CD4-positive, alpha-beta T cell treated with Interleukin-6 for 4 hours (primary cell): ENCODE data around the gene IST1.
"Not testable (repeated sequence)": the region's sequence is repeated elsewhere in the genome, so short reads cannot be mapped to it uniquely, and the experiment has no call there.

Source experiments
- DNase-seq: peaks from one replicate; pipeline ENCODE4 v3.0.0-alpha.2; 2020; ENCODE audit warnings: mixed read lengths

The IST1 gene

DNA sequence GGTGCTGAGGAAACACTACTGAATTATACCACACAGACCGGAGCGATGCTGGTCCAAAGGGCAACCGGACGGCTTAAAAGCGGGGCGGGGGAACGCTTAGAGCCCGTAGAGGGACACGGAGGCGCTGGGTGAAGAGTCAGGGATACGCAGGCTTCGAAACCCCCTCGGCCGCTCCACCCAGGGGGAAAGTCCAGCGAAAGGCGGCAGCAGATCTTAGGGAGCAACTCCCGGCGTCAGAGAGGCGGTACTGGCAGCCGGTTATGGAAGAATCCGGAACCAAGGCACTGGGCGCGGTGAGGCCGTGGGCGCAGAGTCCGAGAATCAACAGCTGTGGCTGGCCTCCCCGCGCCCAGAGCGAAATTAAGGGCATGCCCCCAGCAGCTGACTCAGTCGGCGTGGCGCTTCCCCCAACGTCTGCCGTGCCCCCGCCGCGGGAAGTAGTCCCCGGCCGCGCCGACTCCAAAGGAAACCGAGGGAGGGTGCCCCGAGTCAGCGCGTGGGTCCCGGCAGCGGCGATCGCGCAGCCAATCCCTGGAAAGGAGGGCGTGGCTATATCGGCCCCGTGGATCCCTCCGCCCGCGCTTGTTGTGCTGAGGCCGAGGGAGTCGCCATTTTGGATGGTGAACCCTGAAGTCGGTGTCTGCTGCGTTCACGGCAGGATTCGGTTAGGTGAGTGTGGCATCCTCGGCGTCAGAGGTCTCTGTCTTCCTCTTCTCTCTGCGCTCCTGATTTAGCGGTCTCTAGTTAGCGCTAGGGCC lies at the start of gene IST1:
TSS of gene IST1 (plus strand) at position 611 of the 758 bp plus-strand sequence. CDS start 20,110 bp downstream, outside the sequence.
- DNase-seq: peak; percentile 98

DNA sequence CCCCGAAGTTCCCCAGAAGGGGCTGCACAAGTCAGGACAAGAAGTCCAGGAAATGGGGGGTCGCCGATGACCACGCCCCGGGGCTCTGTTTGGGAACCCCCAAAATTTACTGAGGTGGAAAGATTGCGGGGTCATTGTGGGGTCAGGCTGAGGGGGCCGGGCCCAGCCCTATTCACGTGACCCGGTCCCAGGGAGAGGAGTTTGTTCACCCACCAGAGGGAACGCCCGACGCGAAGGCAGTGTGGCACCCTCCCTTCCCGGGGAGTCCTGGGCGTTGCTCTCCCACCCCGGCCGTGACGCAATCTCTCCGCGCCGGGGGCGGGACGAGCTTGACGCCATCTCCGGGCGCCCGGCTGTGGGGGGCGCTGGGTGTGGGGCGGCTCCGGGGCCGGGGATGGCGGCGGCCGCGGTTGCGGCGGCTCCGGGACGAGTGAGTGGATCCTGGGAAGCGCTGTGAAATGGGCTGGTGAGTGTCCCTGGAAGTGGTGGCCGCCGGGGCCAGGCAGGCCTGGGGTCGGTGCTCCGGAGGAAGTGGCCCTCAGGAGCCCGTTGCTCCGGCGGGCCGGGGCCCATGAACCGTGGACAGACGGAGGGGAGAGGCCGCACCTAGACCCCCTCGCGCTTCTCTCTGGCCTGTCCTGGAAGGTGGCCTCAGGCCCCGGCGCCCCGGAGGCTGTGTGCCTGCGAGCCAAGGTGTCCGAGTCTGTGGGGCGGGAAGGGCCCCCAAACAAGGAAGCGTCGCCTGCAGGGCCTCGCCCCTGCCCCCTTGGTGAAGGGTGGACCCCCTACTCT lies 49.5 kb upstream of the IST1 start, which contains the start of gene ATXN1L:
TSS of gene ATXN1L (plus strand) at position 338 of the 792 bp plus-strand sequence. CDS start 3,765 bp downstream, outside the sequence.
- DNase-seq: peak; percentile 90

DNA sequence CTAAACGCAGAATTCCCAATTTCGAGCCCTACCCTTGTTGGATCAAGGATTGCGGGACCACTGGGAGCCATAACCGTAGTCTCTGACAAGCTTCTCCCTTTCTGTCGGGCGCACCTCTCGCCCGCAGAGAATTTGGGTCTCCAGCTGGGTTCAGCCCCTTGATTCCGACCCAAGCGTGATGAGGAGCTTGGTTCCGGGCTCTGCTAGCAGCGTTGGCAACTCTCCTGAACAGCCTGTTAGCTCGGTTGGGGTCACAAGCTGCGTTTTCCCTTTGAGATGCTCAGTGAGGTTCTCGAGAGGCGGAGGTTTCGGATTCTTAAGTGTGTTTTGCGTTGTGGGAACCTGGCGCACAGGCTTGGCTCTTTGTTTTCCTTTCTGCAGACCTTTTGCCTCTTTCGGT lies 48.9 kb upstream of the IST1 start:
- peak; percentile 9 for DNase-seq

DNA sequence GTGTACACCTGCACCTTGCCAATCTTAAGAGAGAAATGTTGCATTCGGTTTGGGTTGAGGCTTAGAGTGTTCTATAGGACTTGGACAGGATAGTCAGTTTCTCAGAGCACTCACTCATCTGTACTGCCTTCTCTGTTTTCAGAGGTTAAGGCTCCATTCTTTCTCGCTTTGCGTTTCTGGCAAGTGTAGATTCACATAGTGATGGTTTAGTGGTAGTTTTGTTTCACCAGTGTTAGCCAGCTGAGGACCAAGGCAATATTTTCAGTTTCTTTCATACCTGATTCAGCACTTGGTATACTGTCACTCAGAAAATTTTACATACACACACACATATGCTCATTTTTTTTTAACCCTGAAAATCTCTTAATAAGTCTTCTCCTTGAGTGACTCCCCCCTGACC lies 48.2 kb upstream of the IST1 start:
- no peak for DNase-seq

DNA sequence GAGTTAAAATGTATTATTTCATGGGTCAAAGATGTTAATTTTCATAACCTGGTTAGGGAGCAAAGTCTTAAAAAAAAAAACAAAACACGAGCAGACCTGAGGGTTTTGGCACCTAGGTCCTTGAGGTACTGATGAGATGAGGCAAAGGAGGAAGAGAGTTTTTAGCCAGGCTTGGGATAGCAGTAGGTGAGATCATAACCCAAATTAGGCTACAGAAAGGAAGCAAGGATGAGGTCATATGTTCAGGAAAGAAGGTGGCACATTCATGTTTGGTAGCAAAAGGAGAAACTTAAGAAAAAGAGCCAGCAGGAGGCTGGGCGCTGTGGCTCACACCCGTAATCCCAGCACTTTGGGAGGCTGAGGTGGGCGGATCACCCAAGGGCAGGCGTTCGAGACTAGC lies 46.7 kb upstream of the IST1 start:
- no peak for DNase-seq

DNA sequence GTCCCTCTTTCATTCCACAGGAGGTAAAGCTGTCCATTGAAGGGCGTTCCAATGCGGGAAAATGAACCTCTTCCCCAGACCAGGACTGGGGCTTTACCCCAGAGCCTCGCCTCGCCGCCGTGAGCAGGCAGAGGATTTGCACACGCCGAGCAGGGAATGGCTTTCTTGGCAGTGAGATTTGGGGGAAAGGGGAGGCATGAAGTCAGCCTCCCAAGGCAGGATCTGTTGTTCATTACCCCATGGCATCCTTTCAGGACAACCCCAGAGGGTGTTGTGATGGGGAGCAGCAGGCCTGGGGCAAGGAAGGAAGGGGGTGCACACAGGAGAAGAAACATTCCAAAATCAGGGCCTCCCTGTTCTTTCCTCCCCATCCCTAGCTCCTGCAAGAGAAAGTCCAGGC lies 43.6 kb upstream of the IST1 start:
- DNase-seq: no peak

DNA sequence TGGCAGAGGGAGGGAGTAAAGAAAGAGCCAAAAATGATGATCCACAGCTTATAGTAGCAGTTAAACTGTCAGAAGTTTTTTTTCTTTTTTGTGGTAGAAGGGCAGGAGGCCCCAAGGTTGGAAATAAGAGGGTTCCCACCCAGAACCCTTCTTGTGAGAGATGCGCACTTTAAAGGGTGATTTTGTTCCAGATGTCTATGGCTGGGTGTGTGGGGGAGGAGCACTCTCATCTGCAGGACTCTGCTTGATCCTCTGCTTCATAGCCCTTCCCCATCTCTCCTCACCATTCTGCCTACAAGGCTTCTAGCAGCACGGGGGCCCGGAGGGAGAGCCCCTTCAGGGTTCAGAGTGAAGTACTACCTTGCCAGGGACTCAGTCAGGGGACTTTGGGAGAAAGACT lies 43.2 kb upstream of the IST1 start:
- DNase-seq: no peak

DNA sequence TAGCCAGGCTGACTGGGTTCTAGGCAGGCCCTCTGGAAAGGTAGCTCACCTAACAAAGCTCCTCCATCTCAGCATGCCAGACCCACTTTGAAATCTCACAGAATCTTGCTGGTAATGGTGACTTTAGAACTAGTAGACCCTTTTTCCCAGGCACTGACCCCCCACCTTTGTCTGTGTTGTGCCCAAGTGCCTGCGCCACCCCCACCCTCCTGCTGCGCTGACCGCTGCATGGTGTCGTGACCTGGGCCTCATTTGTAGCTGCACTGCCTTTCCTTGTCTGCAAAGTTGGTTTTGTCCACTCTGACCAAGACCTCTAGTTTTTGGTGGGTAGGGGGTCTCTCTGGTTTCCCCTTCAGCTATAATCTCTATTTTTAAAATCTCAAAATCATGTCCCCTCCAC lies 42.8 kb upstream of the IST1 start:
- DNase-seq: no peak

DNA sequence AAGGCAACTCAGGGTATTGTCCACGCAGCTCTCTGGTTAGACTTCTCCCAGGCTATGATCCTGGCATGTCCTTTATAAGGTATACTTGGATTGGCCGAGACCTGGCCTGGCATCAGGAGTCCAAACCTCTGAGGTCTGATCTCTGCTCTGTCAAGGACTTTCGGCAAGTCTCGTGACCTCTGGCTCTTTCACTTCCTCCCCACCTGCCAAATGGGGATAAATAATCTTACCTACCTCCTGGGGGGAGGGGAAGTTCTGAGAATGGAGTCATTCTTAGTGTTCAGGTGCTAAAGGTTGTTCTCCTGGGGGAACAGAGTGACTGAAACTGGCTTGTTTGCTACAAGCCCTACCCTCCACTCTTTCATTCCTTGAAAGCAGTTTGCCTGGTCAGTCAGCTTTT lies 41.9 kb upstream of the IST1 start:
- DNase-seq: no peak

DNA sequence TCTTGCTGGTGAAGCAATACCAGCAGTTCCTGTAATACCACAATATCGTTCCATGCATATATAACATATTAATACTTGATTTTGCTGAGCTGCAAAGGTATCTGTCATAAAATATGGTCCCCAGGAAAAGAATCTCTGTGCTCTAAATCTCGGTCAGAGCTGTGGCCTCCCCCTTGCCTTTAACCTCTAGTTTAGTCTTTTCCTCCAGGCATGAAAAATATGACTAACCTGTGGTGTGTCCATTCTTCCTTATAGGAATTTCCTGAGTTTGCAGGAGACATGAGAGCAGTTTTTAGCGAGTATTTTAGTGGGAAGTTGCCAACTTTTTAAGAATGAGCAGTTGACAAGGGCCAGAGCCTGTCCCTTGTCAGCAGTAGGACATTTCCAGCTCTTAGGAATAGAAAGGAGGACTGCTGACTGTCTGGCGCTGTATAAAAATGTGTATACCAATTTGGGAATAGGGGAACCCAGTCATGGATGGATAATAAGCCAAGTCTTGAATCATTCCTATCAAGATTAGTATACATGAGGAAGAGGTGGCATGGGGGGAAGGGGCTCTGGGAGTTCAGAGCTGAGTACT lies 40.9 kb upstream of the IST1 start:
- DNase-seq: no peak

DNA sequence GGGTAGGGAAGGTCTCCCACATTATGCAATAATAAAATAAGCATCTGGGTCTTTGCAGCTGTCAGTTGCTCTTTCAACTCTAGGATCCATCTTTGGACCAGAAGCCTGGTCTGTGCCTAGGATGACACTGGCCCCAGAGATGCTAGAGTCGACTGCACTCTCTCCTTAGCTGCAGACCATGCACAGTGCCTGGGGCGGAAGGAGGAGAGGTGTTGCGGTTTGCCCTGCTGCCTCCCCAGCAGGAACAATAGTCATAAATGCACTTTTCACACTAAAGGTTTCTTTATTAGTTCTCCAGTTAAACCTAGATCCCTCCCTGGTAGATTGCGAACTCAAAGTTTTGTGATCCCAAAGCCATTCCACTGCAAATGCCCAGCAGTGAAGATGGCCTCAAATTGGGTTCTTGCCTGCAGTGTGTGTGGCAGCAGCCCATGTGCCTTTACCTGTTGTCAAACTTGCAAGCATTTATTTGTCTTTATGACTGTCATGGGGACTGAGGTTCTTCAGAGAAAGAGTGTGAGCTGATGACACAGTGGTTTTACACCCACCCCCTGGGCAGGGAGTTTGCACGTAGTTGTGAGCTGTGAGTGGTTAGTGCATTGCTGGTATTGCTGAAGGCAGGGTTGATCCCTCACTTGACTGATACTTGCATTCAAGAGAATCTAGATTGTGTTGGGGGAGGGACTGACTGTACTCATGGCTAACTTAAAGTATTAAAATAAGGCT lies 39.2 kb upstream of the IST1 start:
- DNase-seq: peak; percentile 8

DNA sequence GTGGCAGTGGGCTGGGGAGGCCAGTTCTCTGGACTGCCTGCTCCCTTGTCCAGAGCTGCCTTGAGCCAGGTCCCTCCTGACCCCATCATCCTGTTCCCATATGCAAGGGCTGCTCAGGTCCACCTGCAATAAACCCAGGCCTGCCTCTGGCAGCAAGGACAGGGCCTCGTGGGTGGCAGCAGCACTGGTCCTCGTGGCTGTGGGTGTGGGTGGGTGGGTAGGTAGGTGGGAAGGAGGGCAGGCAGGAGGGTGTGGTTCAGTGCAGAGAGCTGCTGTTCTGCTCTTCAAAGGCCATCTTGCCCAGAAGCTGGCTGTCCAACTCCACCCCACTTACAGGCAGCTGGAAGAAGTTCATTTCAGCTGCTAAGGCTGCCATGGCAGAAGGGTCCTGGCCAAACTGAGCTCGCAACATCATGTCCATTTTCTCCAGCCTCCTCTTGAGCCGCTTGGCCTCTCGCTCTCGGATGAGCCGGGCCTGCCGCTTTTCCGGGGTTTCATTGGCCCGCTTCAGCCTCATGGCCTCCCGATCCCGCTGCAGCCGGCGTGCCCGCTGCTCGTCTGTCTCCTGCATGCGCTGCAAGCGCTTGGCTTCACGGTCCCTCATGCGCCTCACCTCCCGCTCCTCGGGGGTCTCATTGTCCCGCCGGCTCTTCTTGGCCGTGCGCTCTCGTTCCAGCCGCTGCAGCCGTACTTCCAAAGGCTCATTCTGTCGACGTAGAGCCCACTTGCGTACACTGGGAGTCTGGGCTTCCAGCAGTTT lies 35.4 kb upstream of the IST1 start:
- no peak for DNase-seq

DNA sequence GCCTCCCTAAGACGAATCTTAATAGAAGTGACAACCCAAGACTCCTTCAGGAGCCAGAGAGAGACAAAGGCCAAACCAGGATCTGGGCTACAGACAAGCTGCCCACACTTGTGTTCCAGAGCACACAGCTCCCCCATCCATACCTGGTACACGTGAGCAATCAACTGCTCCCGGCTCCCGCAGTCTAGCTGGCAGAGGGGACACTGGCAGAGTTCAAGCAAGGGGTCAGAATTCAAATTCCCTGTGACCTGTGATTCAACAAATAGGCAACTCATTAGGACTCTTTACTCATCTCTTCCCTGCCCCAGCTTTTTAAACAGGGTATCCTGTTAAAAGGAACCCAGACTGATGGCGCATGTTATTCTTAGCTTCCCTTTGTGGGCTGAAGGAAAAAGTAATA lies 31.3 kb upstream of the IST1 start:
- no peak for DNase-seq

DNA sequence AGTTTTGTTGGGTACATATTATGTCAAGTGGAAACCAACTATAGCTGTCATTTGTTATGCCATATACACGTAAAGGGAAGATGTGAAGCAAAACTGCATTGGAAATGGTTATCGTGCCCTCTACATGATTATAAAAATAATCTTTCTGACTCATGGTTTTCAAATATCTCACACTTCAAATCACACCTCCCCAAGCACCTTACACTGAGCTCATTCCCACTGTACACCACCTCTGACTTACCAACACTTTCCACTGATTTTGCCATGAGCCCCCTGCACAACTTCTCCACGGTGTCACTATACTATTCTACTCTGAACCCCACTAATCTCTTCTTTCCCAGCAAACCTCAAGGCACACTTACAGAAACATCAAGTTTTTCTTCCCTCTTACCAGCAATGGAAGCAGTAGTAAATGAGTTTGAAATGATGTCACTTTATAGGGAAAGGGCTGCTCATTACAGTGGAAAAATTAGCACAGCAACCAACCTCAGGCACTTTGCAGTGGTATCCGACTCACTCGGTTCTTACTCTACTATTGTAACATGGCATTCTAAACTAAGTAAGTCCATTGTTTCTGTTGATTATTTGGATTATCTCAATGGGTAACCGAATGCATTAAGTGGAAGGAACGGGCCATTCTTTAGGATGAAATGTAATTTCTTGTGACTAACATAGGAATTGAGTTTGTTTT lies 30.0 kb upstream of the IST1 start:
- DNase-seq: no peak

DNA sequence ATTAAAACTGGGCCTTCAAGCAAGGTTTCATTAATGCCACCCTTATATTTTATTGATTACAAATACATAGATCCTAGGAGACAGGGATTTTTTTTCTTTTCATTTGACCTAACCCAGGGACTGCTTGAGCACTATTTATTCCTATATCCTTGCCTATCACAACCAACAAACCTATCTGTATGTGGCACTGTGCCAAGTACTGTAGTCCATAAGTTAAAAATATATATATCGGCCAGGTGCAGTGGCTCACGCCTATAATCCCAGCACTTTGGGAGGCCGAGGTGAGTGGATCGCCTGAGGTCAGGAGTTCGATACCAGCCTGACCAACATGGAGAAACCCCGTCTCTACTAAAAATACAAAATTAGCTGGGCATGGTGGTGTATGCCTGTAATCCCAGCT lies 28.2 kb upstream of the IST1 start:
- not testable (repeated sequence) for DNase-seq

DNA sequence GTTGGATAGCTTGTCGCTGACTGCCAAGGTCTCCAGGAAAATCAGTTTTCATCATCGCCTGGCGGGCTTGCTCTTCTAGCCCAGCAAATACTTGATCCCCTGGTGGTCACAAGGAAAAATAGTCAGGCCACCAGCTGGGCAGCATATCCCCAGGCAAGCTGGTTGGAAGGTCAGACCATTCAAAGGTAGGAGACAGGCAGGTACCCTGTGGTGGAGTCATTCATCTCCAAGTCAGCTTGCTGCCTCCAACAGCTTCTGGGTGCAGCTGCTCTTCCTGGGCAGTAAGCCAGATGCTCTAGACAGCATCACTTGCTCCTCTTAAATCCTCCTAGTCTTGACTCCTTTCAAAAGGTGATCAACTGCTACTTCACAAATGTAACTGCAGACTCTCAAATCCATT lies 27.4 kb upstream of the IST1 start:
- no peak for DNase-seq

DNA sequence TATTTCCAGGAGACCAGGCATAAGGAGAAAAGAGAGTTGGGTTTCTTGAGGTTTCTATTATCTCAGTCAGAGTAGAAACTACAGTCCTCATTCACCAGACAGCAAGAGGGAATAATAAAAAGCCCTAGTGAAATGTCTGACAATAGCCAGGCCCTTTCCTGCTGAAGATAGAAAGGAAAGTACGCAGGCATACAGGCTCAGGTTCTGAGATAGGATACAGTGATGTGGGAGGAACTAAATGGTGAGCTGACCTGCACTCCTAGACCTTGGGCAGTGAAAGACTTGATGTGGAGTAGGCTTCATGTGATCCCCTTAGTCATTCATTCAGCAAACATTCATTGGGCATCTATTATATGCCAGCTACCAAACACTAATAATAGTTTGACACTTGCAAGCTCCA lies 26.2 kb upstream of the IST1 start:
- DNase-seq: no peak

DNA sequence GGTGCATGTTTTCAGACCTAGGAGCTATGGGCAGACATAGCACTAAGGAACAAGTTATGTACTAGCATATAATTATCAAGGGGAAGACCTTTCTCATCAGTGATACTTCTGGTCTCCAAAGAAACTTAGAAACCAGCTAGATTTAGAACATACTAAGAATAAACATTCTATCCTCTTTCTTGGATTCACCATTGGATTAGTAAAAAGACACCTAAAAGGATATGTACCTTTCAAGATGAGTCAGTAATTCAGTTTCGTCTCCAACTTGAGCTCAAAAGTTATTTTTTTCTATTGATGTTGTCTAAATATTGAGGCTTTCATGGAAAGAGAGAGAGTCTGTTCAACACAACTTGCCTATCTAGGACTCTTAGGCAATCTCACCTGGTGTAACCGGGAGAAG lies 24.5 kb upstream of the IST1 start:
- no peak for DNase-seq

DNA sequence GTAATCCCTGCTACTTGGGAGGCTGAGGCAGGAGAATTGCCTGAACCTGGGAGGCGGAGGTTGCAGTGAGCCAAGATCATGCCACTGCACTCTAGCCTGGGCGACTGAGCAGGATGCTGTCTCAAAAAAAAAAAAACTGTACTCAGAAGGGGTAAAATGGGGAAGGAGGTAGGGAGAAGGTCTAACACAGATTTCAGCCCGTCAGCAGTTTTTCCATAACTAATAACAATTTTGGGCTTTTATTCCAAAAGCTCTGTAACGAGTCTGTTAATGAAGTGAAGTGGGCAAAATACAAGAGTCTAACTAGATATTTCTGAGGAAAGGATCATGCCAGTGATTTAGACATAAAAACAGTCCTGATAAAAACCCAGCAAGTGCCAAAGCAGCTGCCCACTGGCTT lies 22.1 kb upstream of the IST1 start:
- no peak for DNase-seq

DNA sequence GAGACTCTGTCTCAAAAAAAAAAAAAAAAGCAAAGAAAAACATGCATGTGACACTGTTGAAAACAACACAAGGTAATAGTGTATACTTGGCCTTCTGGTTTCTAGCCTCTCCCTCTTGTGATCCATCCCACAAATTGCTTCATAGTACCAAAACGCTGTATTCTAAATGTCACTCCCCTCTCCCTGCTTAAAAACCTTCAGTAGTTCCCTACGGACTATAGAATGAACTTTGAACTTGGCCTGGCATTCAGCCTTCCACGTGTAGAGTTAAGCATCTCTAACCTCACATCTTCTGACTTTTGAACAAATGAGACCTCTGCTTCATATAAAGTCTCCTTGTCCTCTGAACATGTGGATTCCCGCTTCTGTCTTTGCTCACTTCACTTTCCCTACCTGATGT lies 16.4 kb upstream of the IST1 start:
- DNase-seq: no peak

DNA sequence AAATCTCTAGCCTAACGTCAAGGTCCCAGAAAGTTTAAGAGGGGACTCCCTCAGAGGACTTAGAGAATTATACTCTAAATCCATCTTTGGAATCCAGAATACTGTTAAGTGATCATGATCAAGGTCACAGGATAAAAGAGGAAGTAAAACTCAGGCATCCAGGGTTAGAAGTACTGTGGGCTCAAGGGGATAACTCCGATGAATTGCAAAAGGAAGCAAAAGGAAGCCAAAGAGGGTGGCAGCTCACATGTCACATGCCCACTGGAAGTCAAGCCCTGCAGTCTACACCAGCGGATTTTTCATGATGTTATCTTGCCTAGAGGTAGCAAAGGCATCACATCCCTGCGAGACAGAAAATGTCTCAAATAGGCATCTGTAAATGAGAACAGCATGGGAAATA lies 15.2 kb upstream of the IST1 start:
- DNase-seq: no peak
